NK-92 (cell line): ENCODE measurements around the gene GOLGA6A.
"Not testable (repeated sequence)": the region's sequence is repeated elsewhere in the genome, so short reads cannot be mapped to it uniquely, and the experiment has no call there.

Source experiments
- DNase-seq: peaks from one replicate; lab custom pipeline; 2025; ENCODE audit not compliant: unreplicated experiment; lab: John Stamatoyannopoulos, UW

Gene GOLGA6A

DNA sequence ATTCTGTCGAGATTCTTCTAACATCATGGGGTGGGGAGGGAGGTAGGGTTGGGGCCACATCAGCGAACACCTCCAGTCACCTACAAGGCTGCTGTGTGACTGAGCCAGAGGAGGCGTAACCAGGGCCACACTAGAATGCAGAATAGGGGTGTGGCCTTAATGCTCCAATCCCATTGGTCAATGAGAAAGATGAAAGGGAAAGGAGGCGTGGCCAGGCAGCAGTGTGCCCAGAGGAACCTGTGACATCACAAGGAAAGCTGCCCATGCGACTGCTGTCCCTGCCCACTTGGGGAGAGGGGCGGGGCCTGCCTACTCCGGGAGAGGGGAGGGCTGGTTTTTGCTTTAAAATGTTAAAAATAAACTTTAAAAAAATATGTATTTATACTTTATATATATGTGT, at the start of gene GOLGA6A:
Gene GOLGA6A, minus strand, starts transcription at position 101 of the 400 bp plus-strand sequence. Its CDS starts 41 bp downstream, at position 60.
- not testable (repeated sequence) for DNase-seq

GRCh38 chr15:74131628-74132413, 49.5 kb upstream of the GOLGA6A start:
- no peak for DNase-seq

DNA sequence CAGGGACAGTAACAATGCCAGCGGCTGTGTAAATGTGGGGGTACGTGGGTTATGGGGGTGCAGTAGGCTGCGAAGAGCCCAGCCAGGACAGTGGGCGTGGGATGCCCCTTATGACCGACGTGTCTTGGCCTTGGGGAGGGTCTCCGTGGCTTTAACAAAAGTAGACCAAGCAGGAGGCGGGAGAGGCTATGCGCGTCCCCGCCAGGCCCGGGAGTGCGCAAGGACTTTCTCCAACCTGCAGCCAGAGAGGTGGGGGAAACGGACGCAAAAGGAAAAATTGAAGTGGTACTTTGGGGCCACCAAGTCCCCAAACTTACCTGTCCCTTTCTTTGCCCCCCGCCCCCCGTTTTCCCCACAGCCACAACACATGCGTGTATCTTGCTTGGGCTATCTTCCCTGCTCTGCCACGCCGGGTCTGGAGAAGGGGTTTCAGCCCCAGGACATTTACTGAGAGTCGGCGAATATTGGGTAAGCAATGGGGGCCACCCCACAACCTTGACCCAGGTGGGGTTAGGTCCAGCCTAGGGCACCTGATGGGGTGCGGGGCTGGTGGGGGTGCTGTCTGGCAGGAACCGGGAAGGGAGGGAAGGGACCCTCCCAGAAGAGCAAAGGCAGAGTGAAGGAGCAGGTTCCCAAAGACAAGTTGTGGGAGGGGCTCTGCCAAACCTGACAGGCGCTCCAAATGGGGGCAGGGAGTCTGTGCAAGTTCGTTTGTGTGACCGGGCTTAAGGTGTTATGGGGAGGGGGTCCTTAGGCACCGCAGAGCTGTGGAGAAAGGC, 48.7 kb upstream of the GOLGA6A start:
- no peak for DNase-seq

DNA sequence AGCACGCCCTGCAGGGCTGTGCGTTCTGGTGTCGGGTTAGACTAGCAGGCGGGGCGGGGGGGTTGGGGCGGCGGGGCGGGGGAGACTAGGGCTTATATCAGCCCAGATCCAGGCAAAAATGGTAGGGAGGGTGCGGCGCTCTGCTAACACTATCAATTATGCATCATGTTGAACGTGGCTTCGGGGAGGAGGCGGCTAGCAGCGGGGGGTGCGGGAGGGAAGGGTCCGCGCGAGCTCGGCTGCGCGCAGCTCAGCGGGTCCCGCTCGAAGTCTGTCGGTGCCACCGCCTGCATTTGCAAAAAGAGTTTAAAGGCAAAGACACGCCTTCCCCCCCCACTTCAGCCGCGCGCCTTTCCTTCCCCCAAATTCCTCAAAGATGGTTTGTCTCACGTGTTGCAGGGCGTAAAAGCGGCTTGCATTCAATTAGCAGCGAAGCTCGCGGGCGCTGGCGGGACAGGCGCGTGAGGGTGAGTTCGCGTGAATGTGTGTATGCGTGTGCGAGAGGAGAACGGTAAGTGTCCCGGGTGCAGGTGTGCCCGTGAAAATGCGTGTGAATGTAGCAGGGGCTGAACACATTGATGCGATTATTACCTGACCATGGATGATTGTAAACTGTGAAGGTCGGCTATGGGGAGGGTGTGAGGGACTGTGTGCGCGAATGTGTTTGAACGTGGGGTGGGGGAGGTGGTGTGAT, 48.0 kb upstream of the GOLGA6A start, which contains the start of gene ISLR2:
Gene ISLR2, plus strand, starts transcription at position 432 of the 694 bp plus-strand sequence. CDS start 2,169 bp downstream, outside the sequence.
- no peak for DNase-seq

DNA sequence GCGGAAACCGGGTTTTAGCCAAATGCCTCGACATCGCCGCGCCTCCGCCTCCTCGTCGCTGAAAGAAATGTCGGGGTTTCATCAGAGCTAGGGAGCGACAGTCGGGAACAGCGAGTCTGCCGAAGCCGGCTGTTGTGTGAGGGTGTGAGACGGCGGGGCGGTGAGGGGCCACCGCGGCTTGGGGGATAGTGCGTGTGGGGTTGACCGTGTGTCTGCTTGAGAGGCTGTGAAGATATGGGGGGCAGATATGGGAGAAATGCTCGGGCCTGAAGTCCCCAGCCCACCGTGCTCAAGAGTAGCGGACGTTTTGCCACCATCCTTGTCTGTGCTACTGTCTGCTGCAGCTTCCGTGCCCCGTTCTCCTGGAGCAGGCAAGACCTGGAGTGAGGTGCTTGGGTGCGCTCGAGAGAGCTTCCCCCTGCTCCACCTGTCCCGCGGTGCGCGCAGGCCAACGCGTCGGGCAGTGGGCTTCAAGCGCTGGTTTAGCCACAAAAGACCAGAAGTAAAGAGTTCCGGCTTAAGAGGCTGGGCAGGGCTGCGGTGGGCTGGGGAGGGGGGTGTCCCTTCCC, 47.3 kb upstream of the GOLGA6A start:
- DNase-seq: no peak

- DNase-seq: no peak
These were observed 46.6 kb upstream of the GOLGA6A start for GRCh38 chr15:74128785-74129585.

DNA sequence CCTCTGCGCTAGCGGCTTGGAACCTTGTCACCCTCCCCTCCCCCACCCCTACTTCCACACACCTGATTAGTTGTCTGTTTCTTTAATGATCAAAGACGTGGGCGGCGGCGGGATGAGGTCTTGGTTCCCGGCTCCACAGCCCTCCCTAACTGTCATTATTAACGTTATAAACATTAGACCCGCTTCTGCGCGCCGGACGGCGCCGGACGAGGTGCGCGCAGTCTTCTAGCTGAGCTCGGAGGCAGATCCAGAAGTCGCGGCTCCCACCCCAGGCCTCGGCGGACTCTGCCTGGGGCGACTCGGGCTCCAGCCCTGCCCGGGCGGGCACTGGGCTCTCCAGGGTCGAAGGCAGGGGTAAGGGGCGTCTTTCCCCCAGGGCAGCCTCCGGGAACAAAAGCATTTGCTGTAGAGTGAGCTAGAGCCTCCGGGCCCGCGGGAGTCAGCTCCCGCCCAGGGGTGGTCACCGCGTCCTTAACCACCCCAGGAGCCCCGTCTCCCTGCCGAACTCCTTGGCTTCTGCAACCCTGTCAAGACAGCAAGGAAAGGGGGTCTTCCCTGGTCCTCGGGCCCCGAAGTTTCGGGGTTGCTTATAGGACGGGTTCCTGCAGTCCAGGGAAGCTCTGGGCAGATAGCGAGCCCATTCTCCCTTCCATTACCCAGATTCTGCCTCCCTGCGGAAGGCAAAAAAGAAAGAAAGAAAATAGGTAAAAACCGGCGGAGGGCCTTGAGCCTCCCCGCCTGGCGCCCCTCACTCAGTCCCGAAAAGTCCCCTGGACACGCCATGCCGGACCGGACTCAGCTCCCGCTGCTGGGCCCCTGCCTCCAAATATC, 45.8 kb upstream of the GOLGA6A start:
- DNase-seq: no peak

DNA sequence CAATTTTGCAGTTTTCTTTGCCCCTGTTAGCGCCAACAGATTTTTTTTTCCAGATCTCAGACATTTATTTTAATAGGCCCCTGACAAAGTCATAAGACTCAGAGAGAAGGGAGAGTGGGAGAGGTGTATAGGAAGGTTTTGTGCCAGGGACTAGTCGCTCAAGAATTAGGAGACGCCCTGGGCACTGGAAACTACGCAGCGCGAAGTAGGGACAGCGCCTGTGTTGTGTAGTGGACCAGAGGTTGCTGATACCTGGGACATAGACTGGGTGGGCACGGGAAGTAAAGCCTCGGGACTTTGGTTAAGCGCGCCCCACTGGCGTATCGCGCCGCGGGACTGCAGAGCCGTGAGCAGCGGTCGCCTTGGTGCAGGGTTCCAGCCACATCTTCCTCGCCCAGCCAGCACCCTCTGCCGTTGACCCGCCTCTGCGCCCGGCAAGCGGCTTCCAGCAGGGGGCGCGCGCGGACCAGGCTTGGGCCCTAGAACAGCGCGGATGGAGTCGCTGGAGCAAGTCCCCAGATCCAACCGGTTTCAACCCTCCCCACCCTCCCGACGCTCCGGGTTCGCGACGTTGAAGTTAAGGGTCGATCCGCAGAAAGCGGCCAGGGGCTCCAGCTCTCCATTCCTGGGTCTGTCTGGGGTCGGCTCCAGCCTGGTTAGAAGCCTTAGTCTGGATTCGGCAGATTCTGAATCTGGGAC, 45.1 kb upstream of the GOLGA6A start:
- no peak for DNase-seq

DNA sequence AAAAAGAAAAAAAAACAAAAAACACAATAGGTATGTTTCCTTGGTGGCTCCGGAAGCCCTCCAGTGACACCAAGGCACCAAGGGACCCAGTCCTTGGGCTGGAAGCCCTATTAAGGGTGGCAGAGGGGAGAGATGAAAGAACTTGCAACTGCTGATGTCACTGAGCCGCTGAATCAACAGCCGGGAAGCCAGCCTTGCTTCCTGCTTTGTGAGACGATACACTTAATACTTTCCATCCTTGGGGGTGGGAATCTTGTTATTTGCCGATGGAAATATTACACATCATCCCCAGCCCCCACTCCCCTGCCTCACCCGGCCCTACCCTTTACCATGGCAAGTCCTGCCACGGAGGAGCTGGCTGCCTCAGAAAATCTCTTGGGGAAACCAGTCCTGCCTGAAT, 42.4 kb upstream of the GOLGA6A start:
- DNase-seq: no peak

DNA sequence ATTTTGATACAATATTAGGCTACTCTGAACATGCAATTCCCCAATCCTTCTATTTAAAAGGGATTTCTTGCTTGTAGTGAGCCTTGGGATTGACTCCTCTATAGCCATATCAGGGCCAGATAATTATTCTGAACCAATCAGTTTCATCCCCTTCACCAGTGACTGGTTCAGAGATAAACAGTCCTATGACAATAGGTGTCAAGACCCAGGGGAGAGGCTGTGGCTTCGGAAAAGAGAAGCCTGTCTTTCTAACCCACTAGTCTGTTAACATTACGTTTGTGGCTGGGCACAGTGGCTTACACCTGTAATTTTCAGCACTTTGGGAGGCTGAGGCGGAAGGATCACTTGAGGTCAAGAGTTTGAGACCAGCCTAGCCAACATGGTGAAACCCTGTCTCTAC, 41.8 kb upstream of the GOLGA6A start:
- no peak for DNase-seq

DNA sequence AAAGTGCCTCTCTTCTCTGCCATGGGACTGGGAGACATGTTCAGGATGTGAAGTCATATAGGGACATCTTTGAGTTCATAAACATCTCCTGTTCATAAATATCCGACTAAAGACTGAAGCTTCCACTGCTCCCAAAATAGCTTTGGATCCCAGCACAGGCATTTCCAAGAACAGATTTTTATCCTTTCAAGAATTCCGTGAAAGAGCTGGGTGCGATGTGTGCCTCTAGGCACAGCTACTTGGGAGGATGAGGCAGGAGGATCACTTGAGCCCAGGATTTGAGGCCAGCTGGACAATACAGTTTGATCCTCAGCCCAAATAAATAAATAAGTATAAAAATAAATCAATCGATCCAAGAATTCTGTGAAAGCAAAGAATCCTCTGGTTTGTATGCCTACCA, 41.3 kb upstream of the GOLGA6A start:
- DNase-seq: no peak

DNA sequence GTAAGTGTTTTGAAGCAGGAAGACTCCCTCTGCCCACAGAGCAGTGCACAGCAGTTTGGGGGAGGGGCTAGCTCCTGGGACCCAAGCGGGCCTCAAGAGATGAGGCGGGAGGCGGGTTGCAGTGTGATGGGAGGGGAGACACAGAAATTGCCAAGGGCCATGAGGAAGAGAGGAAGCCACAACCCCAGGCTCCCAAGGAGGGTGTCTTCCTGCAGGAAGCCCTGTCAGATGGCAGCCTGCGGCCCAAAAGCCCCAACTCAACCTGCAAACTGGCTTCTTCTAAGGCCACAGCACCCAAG, 40.7 kb upstream of the GOLGA6A start:
- no peak for DNase-seq

GRCh38 chr15:74122403-74123130, 40.2 kb upstream of the GOLGA6A start:
- DNase-seq: no peak

- DNase-seq: no peak
These were observed 39.5 kb upstream of the GOLGA6A start for GRCh38 chr15:74121858-74122257.

- DNase-seq: no peak
These were observed 38.7 kb upstream of the GOLGA6A start for GRCh38 chr15:74121039-74121438.

DNA sequence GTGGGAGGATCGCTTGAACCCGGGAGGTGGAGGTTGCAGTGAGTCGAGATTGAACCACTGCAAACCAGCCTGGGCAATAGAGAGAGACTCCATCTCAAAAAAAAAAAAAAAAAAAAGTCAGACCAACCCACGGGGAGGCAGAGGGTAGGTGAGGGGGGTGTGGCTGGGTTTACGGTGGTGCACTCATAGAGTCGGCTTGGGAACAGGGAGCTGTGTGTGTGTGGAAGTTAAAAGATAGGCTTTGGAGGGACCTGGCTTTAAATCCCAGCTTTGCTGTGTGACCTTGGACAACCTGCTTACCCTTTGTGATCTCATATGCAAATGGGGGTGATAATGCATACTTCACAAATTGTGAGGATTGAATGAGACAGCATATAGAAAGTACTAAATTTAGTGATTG, 38.1 kb upstream of the GOLGA6A start:
- no peak for DNase-seq

GRCh38 chr15:74109713-74110112, 27.4 kb upstream of the GOLGA6A start:
- DNase-seq: no peak

- DNase-seq: not testable (repeated sequence)
These were observed 26.3 kb upstream of the GOLGA6A start for GRCh38 chr15:74108611-74109010.
